GM23338 (cell line): ENCODE measurements around the gene FBRSL1. TPM values are rescaled to one million over a fixed set of nuclear protein-coding genes. Genes with fewer than 3 reads are reported as not detected.

Source experiments
- ATAC-seq: fragments of 200-7000 bp; cut with Tn5 transposase; 3 replicates; pipeline ENCODE4 v1.9.1; 2020
- DNase-seq: peaks from one replicate; pipeline ENCODE4 v3.0.0-alpha.2; 2015; ENCODE audit warnings: low spot score
- H2AFZ ChIP-seq: fragments of 200-600 bp; sonication (generic); 2 replicates; pipeline ENCODE4 v1.8.0; 2016; ENCODE audit warnings: antibody characterized with exemption, mild to moderate bottlenecking, moderate library complexity
- H3F3A ChIP-seq: fragments of 200-600 bp; sonication (generic); replicated peaks from 2 replicates; pipeline ENCODE4 v1.8.0; 2017; ENCODE audit warnings: antibody characterized with exemption, mixed run types, low read depth
- H3K27ac ChIP-seq: fragments of 200-600 bp; sonication (generic); 2 replicates; pipeline ENCODE4 v1.6.1; 2016; ENCODE audit warnings: low read depth
- H3K27me3 ChIP-seq: fragments of 200-600 bp; sonication (generic); 2 replicates; pipeline ENCODE4 v1.8.0; 2016; ENCODE audit warnings: mild to moderate bottlenecking, mixed run types, moderate library complexity; ENCODE audit not compliant: insufficient read depth
- H3K36me3 ChIP-seq: fragments of 200-600 bp; sonication (generic); 2 replicates; pipeline ENCODE4 v1.8.0; 2016; ENCODE audit warnings: mild to moderate bottlenecking; ENCODE audit not compliant: insufficient read depth
- H3K4me1 ChIP-seq: fragments of 200-600 bp; sonication (generic); 2 replicates; pipeline ENCODE4 v1.8.0; 2016; ENCODE audit warnings: mild to moderate bottlenecking, moderate library complexity; ENCODE audit not compliant: insufficient read depth
- H3K4me2 ChIP-seq: fragments of 200-600 bp; sonication (generic); 2 replicates; pipeline ENCODE4 v1.7.1; 2017; ENCODE audit warnings: mixed run types
- H3K4me3 ChIP-seq: fragments of 200-600 bp; sonication (generic); 2 replicates; pipeline ENCODE4 v1.6.1; 2016; ENCODE audit warnings: mixed run types
- H3K79me2 ChIP-seq: fragments of 200-600 bp; sonication (generic); replicated peaks from 2 replicates; pipeline ENCODE4 v1.8.0; 2017; ENCODE audit warnings: mild to moderate bottlenecking; ENCODE audit not compliant: insufficient read depth
- H3K9me2 ChIP-seq: fragments of 200-600 bp; sonication (generic); 2 replicates; pipeline ENCODE4 v1.8.0; 2017; ENCODE audit not compliant: insufficient read depth
- H4K20me1 ChIP-seq: fragments of 200-600 bp; sonication (generic); replicated peaks from 2 replicates; pipeline ENCODE4 v1.8.0; 2017; ENCODE audit warnings: mild to moderate bottlenecking; ENCODE audit not compliant: insufficient read depth
- H3K27ac Mint-ChIP-seq: 2 replicates; pipeline ENCODE4 v1.8.0; 2020; ENCODE audit warnings: inconsistent platforms, mild to moderate bottlenecking, moderate library complexity, mixed read lengths
- H3K27me3 Mint-ChIP-seq: 3 replicates; pipeline ENCODE4 v1.8.0; 2022; ENCODE audit warnings: low read depth, mild to moderate bottlenecking, moderate library complexity, mixed read lengths, inconsistent platforms; ENCODE audit not compliant: insufficient read depth, poor library complexity
- H3K36me3 Mint-ChIP-seq: 3 replicates; pipeline ENCODE4 v1.8.0; 2021; ENCODE audit warnings: low read depth, mild to moderate bottlenecking, inconsistent platforms, moderate library complexity, mixed read lengths
- H3K4me1 Mint-ChIP-seq: 3 replicates; pipeline ENCODE4 v1.8.0; 2020; ENCODE audit warnings: mild to moderate bottlenecking, inconsistent platforms, mixed read lengths
- H3K4me3 Mint-ChIP-seq: 3 replicates; pipeline ENCODE4 v1.8.0; 2021; ENCODE audit warnings: moderate library complexity, mild to moderate bottlenecking, inconsistent platforms, mixed read lengths
- H3K9me3 Mint-ChIP-seq: 3 replicates; pipeline ENCODE4 v1.8.0; 2020; ENCODE audit warnings: moderate library complexity, mild to moderate bottlenecking, inconsistent platforms, mixed read lengths
- CREB1 ChIP-seq: fragments of 250-450 bp; sonication (Bioruptor Pico); IDR thresholded peaks from 2 replicates; pipeline ENCODE4 v1.5.0; 2020; ENCODE audit warnings: low read depth, mild to moderate bottlenecking, moderate library complexity
- JUNB ChIP-seq: IDR thresholded peaks from one replicate; pipeline ENCODE4 v1.6.1; 2016; ENCODE audit warnings: antibody characterized with exemption; ENCODE audit not compliant: unreplicated experiment
- POLR2AphosphoS5 ChIP-seq: IDR thresholded peaks from 2 replicates; pipeline ENCODE4 v1.6.1; 2016; ENCODE audit warnings: antibody characterized with exemption, low read depth
- ZNF331 ChIP-seq: fragments of 250-450 bp; sonication (Bioruptor Pico); IDR thresholded peaks from 2 replicates; pipeline ENCODE4 v1.5.0; 2020; ENCODE audit warnings: low read depth, mild to moderate bottlenecking, moderate library complexity
- polyA plus RNA-seq: library from polyadenylated mRNA; unstranded; fragments of >200 nt; fragmentation: Nextera tagmentation; extraction: Ambion mirVana; gene quantifications from 2 replicates; pipeline ENCODE4 v1.2.1, GENCODE V29; 2016
- total RNA-seq: library from RNA; depleted of rRNA; stranded (reverse); fragments of >200 nt; shearing (Covaris generic); gene quantifications from 2 replicates; pipeline ENCODE4 v1.2.3, GENCODE V29; 2014
- TF ChIP-seq, protein P1 (sequence below), 2 experiments: fragments of 200-600 bp in 1 of 2; sonication (generic) in 1 of 2; conservative IDR thresholded peaks; 2 replicates each; pipeline versions ENCODE4 v1.5.1 to v1.6.1; 2016 to 2017; ENCODE audit warnings: antibody characterized with exemption in 2 of 2, low read depth in 2 of 2, mild to moderate bottlenecking in 2 of 2, moderate library complexity in 1 of 2
- TF ChIP-seq, protein P2 (sequence below): IDR thresholded peaks from one replicate; pipeline ENCODE4 v1.6.1; 2018; ENCODE audit warnings: antibody characterized with exemption; ENCODE audit not compliant: unreplicated experiment
- TF ChIP-seq, protein P3 (sequence below): fragments of 250-450 bp; sonication (Bioruptor Pico); IDR thresholded peaks from 2 replicates; pipeline ENCODE4 v1.5.0; 2020; ENCODE audit warnings: mild to moderate bottlenecking, moderate library complexity

FBRSL1 gene
- total and polyA plus RNA-seq, 2 experiments from 2014 or later = 37.8 to 89.8 TPM

DNA sequence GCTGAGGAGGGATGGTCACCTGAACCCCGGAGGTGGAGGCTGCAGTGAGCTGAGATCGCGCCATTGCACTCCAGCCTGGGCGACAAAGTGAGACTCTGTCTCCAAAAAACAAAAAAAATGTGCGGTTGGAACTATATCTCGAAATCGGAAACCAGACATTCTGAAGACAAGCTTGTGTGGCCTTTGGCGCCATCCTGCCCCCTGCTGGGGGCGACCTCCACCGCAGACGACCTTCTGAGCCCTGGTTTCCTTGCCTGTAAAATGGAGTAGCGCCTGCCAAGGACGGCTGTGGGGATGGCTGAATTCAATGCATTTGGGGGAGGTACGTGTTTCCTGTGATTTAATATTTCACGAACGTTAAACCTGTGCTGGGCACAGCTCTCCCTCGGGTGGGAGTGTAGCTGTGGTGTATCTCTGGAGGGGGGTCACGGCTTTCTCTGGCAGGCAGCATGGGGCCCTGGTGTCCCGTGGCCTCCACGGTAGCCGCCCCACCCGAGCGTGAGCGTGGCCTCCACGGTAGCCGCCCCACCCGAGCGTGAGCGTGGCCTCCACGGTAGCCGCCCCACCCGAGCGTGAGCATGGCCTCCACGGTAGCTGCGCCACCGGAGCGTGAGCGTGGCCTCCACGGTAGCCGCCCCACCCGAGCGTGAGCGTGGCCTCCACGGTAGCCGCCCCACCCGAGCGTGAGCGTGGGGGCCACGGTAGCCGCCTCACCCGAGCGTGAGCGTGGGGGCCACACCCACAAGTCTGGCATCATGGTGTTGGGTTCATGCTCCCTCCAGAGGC lies 65.1 kb downstream of the FBRSL1 start:
- H3K27me3 ChIP-seq = peaks cover 81% of the 10 kb centered on the region
- Mint-ChIP-seq H3K9me3 (no peaks in the 10 kb centered on the region; the same call in 2 of the 3 replicates), H3K27ac (no peak overlapping the region), H3K4me1 (peaks cover 2% of the 10 kb centered on the region; the same call in 2 of the 3 replicates), H3K36me3 (no peaks in the 10 kb centered on the region), H3K4me3 (no peak overlapping the region), H3K27me3 (peaks cover 75% of the 10 kb centered on the region)
- H3K9me2 ChIP-seq = no peaks in the 10 kb centered on the region
- H3K4me3 ChIP-seq = no peak overlapping the region
- H3K4me2 ChIP-seq = no peak overlapping the region
- no peak overlapping the region for H2AFZ ChIP-seq
- no peaks in the 10 kb centered on the region for H4K20me1 ChIP-seq
- H3K4me1 ChIP-seq = 0 out of 2 replicates have a peak, but pooled peaks cover 4% of the 10 kb centered on the region
- no peaks in the 10 kb centered on the region for H3K36me3 ChIP-seq
- no peaks in the 10 kb centered on the region for H3K79me2 ChIP-seq
- TF ChIP-seq POLR2AphosphoS5 = no peak
- no peak for TF ChIP-seq ZNF331 (CRISPR knock-in tag)
- TF ChIP-seq, protein P1, sequence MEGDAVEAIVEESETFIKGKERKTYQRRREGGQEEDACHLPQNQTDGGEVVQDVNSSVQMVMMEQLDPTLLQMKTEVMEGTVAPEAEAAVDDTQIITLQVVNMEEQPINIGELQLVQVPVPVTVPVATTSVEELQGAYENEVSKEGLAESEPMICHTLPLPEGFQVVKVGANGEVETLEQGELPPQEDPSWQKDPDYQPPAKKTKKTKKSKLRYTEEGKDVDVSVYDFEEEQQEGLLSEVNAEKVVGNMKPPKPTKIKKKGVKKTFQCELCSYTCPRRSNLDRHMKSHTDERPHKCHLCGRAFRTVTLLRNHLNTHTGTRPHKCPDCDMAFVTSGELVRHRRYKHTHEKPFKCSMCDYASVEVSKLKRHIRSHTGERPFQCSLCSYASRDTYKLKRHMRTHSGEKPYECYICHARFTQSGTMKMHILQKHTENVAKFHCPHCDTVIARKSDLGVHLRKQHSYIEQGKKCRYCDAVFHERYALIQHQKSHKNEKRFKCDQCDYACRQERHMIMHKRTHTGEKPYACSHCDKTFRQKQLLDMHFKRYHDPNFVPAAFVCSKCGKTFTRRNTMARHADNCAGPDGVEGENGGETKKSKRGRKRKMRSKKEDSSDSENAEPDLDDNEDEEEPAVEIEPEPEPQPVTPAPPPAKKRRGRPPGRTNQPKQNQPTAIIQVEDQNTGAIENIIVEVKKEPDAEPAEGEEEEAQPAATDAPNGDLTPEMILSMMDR (conservative IDR thresholded peaks at IDR 0.05; ENCODE audit: low read depth in 2 of 2) = peak; percentile 63 to 73
- TF ChIP-seq CREB1 = no peak
- ATAC-seq (no peak), DNase-seq (peak; percentile 68)
- 0 out of 2 replicates have a peak, but pooled peaks cover 4% of the 10 kb centered on the region for H3F3A ChIP-seq
- H3K27ac ChIP-seq = no peak overlapping the region

DNA sequence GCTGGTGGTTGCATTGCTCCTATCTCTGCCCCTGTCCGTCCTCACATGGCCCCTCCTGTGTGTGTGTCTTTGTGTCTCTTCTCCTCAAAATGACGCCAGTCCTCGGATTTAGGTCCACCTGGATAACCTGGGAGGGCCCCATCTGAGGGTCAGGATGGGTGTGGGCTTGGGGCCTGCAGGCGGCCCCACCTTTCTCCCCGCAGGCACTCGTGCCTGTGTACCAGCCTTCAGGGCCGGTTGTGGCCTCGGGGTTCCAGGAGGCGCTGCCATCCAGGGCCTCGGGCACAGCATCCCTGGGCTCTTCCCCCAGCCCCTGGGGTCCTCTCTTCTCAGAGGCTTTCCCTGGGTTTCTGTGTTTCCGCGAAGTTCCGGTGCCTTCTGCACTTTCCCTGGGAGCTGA lies 65.7 kb downstream of the FBRSL1 start:
- ATAC-seq = no peak
- Mint-ChIP-seq H3K9me3 (no peaks in the 10 kb centered on the region), H3K4me1 (no peaks in the 10 kb centered on the region; the same call in 2 of the 3 replicates), H3K27me3 (peaks cover 68% of the 10 kb centered on the region), H3K36me3 (no peaks in the 10 kb centered on the region), H3K4me3 (no peak overlapping the region), H3K27ac (no peak overlapping the region)
- no peak overlapping the region for H3K4me2 ChIP-seq
- DNase-seq = no peak
- H3F3A ChIP-seq = 0 out of 2 replicates have a peak, but pooled peaks cover 4% of the 10 kb centered on the region
- peaks cover 74% of the 10 kb centered on the region for H3K27me3 ChIP-seq
- H3K79me2 ChIP-seq = no peaks in the 10 kb centered on the region; the same call in 1 of the 2 replicates
- H3K4me1 ChIP-seq = no peaks in the 10 kb centered on the region
- no peaks in the 10 kb centered on the region for H3K9me2 ChIP-seq
- no peak overlapping the region for H3K27ac ChIP-seq
- H4K20me1 ChIP-seq = no peaks in the 10 kb centered on the region
- H3K36me3 ChIP-seq = no peaks in the 10 kb centered on the region
- no peak overlapping the region for H3K4me3 ChIP-seq
- H2AFZ ChIP-seq = no peak overlapping the region
- TF ChIP-seq ZNF331 (CRISPR knock-in tag) (no peak), JUNB (no peak), POLR2AphosphoS5 (no peak)
- TF ChIP-seq, protein P2, sequence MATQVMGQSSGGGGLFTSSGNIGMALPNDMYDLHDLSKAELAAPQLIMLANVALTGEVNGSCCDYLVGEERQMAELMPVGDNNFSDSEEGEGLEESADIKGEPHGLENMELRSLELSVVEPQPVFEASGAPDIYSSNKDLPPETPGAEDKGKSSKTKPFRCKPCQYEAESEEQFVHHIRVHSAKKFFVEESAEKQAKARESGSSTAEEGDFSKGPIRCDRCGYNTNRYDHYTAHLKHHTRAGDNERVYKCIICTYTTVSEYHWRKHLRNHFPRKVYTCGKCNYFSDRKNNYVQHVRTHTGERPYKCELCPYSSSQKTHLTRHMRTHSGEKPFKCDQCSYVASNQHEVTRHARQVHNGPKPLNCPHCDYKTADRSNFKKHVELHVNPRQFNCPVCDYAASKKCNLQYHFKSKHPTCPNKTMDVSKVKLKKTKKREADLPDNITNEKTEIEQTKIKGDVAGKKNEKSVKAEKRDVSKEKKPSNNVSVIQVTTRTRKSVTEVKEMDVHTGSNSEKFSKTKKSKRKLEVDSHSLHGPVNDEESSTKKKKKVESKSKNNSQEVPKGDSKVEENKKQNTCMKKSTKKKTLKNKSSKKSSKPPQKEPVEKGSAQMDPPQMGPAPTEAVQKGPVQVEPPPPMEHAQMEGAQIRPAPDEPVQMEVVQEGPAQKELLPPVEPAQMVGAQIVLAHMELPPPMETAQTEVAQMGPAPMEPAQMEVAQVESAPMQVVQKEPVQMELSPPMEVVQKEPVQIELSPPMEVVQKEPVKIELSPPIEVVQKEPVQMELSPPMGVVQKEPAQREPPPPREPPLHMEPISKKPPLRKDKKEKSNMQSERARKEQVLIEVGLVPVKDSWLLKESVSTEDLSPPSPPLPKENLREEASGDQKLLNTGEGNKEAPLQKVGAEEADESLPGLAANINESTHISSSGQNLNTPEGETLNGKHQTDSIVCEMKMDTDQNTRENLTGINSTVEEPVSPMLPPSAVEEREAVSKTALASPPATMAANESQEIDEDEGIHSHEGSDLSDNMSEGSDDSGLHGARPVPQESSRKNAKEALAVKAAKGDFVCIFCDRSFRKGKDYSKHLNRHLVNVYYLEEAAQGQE = no peak
- TF ChIP-seq, protein P3, sequence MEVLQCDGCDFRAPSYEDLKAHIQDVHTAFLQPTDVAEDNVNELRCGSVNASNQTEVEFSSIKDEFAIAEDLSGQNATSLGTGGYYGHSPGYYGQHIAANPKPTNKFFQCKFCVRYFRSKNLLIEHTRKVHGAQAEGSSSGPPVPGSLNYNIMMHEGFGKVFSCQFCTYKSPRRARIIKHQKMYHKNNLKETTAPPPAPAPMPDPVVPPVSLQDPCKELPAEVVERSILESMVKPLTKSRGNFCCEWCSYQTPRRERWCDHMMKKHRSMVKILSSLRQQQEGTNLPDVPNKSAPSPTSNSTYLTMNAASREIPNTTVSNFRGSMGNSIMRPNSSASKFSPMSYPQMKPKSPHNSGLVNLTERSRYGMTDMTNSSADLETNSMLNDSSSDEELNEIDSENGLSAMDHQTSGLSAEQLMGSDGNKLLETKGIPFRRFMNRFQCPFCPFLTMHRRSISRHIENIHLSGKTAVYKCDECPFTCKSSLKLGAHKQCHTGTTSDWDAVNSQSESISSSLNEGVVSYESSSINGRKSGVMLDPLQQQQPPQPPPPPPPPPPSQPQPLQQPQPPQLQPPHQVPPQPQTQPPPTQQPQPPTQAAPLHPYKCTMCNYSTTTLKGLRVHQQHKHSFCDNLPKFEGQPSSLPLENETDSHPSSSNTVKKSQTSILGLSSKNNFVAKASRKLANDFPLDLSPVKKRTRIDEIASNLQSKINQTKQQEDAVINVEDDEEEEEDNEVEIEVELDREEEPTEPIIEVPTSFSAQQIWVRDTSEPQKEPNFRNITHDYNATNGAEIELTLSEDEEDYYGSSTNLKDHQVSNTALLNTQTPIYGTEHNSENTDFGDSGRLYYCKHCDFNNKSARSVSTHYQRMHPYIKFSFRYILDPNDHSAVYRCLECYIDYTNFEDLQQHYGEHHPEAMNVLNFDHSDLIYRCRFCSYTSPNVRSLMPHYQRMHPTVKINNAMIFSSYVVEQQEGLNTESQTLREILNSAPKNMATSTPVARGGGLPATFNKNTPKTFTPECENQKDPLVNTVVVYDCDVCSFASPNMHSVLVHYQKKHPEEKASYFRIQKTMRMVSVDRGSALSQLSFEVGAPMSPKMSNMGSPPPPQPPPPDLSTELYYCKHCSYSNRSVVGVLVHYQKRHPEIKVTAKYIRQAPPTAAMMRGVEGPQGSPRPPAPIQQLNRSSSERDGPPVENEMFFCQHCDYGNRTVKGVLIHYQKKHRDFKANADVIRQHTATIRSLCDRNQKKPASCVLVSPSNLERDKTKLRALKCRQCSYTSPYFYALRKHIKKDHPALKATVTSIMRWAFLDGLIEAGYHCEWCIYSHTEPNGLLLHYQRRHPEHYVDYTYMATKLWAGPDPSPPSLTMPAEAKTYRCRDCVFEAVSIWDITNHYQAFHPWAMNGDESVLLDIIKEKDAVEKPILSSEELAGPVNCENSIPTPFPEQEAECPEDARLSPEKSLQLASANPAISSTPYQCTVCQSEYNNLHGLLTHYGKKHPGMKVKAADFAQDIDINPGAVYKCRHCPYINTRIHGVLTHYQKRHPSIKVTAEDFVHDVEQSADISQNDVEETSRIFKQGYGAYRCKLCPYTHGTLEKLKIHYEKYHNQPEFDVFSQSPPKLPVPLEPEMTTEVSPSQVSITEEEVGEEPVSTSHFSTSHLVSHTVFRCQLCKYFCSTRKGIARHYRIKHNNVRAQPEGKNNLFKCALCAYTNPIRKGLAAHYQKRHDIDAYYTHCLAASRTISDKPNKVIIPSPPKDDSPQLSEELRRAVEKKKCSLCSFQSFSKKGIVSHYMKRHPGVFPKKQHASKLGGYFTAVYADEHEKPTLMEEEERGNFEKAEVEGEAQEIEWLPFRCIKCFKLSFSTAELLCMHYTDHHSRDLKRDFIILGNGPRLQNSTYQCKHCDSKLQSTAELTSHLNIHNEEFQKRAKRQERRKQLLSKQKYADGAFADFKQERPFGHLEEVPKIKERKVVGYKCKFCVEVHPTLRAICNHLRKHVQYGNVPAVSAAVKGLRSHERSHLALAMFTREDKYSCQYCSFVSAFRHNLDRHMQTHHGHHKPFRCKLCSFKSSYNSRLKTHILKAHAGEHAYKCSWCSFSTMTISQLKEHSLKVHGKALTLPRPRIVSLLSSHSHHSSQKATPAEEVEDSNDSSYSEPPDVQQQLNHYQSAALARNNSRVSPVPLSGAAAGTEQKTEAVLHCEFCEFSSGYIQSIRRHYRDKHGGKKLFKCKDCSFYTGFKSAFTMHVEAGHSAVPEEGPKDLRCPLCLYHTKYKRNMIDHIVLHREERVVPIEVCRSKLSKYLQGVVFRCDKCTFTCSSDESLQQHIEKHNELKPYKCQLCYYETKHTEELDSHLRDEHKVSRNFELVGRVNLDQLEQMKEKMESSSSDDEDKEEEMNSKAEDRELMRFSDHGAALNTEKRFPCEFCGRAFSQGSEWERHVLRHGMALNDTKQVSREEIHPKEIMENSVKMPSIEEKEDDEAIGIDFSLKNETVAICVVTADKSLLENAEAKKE (CRISPR knock-in tag) = no peak
